ENCODE data around the gene NRIP3.
"Not testable (repeated sequence)": the region's sequence is repeated elsewhere in the genome, so short reads cannot be mapped to it uniquely, and the experiment has no call there.

Gene NRIP3

DNA sequence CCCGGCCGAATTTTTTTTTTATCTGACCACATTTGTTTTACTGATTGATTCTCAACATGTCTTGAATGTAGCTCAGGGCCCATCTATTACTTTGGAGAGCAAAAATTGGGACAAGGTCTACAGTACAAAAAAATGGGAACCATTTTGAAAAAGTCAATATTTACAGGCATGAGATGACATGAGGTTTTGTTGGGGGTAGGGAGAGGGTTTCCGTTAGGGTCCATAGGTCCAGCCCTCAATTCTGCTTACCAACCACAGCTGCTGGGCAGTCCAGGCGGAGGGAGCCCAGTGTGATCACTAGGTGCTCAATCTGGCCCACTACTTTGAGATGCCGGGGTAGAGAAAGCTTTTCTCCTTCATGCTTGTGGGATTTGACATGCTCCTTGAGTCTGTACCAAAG is 18.3 kb downstream of the NRIP3 start:
- TF ChIP-seq, protein P1, sequence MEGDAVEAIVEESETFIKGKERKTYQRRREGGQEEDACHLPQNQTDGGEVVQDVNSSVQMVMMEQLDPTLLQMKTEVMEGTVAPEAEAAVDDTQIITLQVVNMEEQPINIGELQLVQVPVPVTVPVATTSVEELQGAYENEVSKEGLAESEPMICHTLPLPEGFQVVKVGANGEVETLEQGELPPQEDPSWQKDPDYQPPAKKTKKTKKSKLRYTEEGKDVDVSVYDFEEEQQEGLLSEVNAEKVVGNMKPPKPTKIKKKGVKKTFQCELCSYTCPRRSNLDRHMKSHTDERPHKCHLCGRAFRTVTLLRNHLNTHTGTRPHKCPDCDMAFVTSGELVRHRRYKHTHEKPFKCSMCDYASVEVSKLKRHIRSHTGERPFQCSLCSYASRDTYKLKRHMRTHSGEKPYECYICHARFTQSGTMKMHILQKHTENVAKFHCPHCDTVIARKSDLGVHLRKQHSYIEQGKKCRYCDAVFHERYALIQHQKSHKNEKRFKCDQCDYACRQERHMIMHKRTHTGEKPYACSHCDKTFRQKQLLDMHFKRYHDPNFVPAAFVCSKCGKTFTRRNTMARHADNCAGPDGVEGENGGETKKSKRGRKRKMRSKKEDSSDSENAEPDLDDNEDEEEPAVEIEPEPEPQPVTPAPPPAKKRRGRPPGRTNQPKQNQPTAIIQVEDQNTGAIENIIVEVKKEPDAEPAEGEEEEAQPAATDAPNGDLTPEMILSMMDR (IDR thresholded peaks at IDR 0.05; ENCODE audit: low read depth, low read length): no peak
- H3K4me3 ChIP-seq (ENCODE audit: low read depth, low read length): no peak overlapping the region
- no peak for DNase-seq (ENCODE audit: low read depth, low spot score)
- in situ Hi-C loops (cut with HindIII; ENCODE audit: low sequenced_read_pairs): no loop called here

GRCh38 chr11:8983552-8983951 is 20.2 kb downstream of the NRIP3 start:
- H3K4me3 ChIP-seq (ENCODE audit: low read depth, low read length): no peak overlapping the region
- in situ Hi-C loops (cut with HindIII; ENCODE audit: low sequenced_read_pairs): no loop called here
- TF ChIP-seq, protein P1 (IDR thresholded peaks at IDR 0.05; ENCODE audit: low read depth, low read length): no peak
- DNase-seq (ENCODE audit: low read depth, low spot score): no peak

GRCh38 chr11:8980485-8980884 is 23.3 kb downstream of the NRIP3 start:
- no peak overlapping the region for H3K4me3 ChIP-seq (ENCODE audit: low read depth, low read length)
- no peak for DNase-seq (ENCODE audit: low read depth, low spot score)
- in situ Hi-C loops (cut with HindIII; ENCODE audit: low sequenced_read_pairs): no loop called here
- TF ChIP-seq, protein P1 (IDR thresholded peaks at IDR 0.05; ENCODE audit: low read depth, low read length): no peak

- H3K4me3 ChIP-seq (ENCODE audit: low read depth, low read length); in situ Hi-C loops (cut with HindIII; ENCODE audit: low sequenced_read_pairs); DNase-seq (ENCODE audit: low read depth, low spot score): not testable (repeated sequence)
Observed at GRCh38 chr11:8979365-8979764, 24.4 kb downstream of the NRIP3 start.

GRCh38 chr11:8973121-8973520 is 30.7 kb downstream of the NRIP3 start:
- DNase-seq (ENCODE audit: low read depth, low spot score): no peak
- no peak overlapping the region for H3K4me3 ChIP-seq (ENCODE audit: low read depth, low read length)
- in situ Hi-C loops (cut with HindIII; ENCODE audit: low sequenced_read_pairs): no loop called here
- TF ChIP-seq, protein P1 (IDR thresholded peaks at IDR 0.05; ENCODE audit: low read depth, low read length): no peak

DNA sequence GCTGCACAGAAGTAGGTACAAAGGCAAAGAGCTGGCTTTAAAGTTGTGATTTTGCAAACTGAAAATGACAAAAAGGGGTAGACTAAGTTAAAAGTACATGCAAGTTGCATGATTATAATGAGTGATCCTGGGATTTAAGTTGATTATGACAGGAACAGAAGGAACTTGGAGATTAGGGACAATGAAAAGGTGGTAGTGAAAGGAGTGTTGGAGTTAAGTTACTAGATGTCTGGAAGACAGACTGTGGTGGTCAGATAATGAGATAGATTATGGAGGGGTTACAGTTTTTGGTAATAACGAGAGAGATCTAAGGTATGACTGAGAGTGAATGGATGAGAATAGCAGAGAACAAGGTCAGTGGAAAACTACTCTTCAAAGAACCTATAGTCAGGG is 31.9 kb downstream of the NRIP3 start:
- no peak overlapping the region for H3K4me3 ChIP-seq (ENCODE audit: low read depth, low read length)
- TF ChIP-seq, protein P1 (IDR thresholded peaks at IDR 0.05; ENCODE audit: low read depth, low read length): no peak
- no peak for DNase-seq (ENCODE audit: low read depth, low spot score)
- in situ Hi-C loops (cut with HindIII; ENCODE audit: low sequenced_read_pairs): no loop called here

DNA sequence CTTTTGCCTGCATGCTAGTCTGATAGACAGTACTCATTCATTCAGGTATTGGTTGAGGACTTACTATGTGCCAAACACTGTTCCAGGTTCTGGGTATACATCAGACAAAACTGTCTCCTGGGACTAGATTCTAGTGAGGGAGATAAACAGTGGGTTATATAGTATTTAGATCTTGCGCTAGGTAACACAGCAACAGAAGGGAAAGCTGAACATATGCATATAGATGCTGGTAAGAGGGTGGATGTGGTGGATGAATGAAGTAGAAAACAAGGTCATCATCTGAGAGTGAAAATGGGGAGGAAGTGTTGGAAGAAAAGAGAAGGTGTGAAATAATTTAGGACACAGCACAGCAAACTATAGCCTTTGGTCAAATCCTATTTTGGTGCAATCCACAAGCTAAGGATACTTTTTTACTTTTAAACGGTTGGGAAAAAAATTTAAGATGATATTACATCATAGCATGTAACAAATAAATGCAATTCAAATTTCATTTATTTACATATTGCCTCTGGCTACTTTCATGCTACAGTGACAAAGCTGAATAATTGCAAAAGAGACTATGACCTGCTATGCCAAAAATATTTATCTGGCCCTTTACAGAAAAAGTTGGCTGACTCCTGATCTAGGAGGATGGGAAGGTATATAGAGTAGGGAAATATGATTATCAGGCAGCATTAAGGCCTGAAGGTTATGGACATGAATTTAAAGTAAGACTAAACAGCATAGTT is 32.4 kb downstream of the NRIP3 start:
- H3K4me3 ChIP-seq (ENCODE audit: low read depth, low read length): no peak overlapping the region
- in situ Hi-C loops (cut with HindIII; ENCODE audit: low sequenced_read_pairs): no loop called here
- TF ChIP-seq, protein P1 (IDR thresholded peaks at IDR 0.05; ENCODE audit: low read depth, low read length): no peak
- DNase-seq (ENCODE audit: low read depth, low spot score): no peak
